LNCaP clone FGC (cell line): ENCODE data around the gene USP49.

ENCODE experiments used
- DNase-seq: peaks from one replicate; pipeline ENCODE4 v3.0.0-alpha.2; 2011; ENCODE audit warnings: low read depth
- H3K4me3 ChIP-seq: 2 replicates; pipeline ENCODE4 v1.5.1; 2011; ENCODE audit warnings: mild to moderate bottlenecking, low read depth, low read length, control low read depth
- CTCF ChIP-seq: IDR thresholded peaks from 2 replicates; pipeline ENCODE4 v1.5.1; 2012; ENCODE audit warnings: mild to moderate bottlenecking; ENCODE audit not compliant: control insufficient read depth, insufficient read depth; ENCODE audit errors: extremely low read depth

Gene USP49

GRCh38 chr6:41843178-41843577, 52.0 kb downstream of the USP49 start:
- H3K4me3 ChIP-seq: no peak overlapping the region
- no peak for TF ChIP-seq CTCF
- DNase-seq: no peak

DNA sequence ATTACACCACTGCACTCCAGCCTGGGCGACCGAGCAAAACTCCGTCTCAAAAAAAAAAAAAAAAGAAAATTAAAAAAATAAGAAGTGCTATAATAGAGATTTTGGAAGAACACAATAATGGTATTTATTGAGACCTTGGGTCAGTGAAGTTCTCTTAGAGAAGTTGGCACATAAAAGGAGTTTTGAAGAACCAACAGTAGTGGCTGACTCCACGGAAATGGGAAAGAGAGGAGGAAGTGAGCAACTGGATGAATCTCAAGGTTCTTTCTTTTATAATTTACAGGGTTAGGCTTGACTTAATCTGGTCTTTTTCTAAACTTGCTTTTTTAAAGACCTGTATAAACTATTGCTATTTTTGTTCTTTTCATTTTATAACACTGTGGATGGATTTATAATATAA, 54.8 kb downstream of the USP49 start:
- DNase-seq: no peak
- H3K4me3 ChIP-seq: no peak overlapping the region
- TF ChIP-seq CTCF: no peak

DNA sequence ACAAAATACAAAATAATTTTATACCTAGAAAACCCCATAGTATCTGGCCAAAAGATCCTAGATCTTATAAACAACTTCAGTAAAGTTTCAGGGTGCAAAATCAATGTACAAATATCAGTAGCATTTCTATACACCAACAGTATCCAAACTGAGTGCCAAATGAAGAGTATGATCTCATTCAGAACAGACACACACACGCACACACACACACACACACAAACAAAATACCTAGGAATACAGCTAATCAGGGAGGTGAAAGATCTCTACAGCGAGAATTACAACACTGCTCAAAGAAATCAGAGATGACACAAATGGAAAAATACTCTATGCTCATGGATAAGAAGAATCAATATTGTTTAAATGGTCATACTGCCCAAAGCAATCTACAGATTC, 58.5 kb downstream of the USP49 start:
- TF ChIP-seq CTCF: no peak
- H3K4me3 ChIP-seq: no peak overlapping the region
- no peak for DNase-seq

DNA sequence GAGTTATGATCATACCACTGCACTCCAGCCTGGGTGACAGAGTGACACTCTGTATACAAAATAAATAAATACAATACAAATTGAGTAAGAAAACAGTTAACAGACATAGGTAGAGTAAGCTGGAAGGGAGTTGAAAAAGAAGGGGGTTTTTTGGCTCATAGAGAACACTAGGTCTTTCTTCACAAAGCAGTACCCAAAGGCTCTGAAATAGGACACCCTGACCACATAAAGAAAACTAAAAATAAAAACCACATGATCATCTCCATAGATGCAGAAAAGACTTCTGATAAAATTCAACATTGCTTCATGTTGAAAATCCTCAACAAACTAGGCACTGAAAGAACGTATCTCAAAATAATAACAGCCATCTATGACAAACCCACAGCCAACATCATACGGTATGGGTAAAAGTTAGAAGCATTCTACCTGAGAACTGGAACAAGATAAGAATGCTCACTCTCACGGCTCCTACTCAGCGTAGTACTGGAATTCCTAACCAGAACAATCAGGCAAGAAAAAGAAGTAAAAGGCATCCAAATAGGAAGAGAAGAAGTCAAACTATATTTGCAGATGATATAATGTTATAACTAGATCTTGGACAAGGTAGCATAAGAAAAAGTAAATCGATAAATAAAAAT, 59.0 kb downstream of the USP49 start:
- no peak overlapping the region for H3K4me3 ChIP-seq
- TF ChIP-seq CTCF: no peak
- DNase-seq: no peak

GRCh38 chr6:41832263-41832662, 62.9 kb downstream of the USP49 start:
- no peak for TF ChIP-seq CTCF
- no peak for DNase-seq
- H3K4me3 ChIP-seq: no peak overlapping the region

- no peak overlapping the region for H3K4me3 ChIP-seq
- DNase-seq: no peak
- no peak for TF ChIP-seq CTCF
These were observed 68.7 kb downstream of the USP49 start for GRCh38 chr6:41826343-41827022.
